Measurements from ENCODE around the gene MPL. TPM values are rescaled to one million over a fixed set of nuclear protein-coding genes. Genes with fewer than 3 reads are reported as not detected.
"Not testable (repeated sequence)": the region's sequence is repeated elsewhere in the genome, so short reads cannot be mapped to it uniquely, and the experiment has no call there.

Gene MPL
- total and polyA plus RNA-seq, 2 experiments from 2014 or later, result not detected

GRCh38 chr1:43392702-43393101 is 55.1 kb downstream of the MPL start:
- in situ Hi-C loops (cut with MboI), result no loop called here
- H3K27ac ChIP-seq, result no peak overlapping the region
- H4K20me1 ChIP-seq (ENCODE audit: insufficient read depth), result no peaks in the 10 kb centered on the region
- no peaks in the 10 kb centered on the region for H3K9me2 ChIP-seq (ENCODE audit: insufficient read depth)
- no peak overlapping the region for H2AFZ ChIP-seq
- peaks cover 21% of the 10 kb centered on the region for H3K4me1 ChIP-seq (ENCODE audit: insufficient read depth)
- WGBS, 2 experiments (ENCODE audit: low coverage in 1 of 2, low lambda C conversion rate in 2 of 2, missing lambda C conversion rate in 2 of 2), result 77 to 81% methylated on average over 3 of the region's 3 CpGs
- H3K79me2 ChIP-seq (ENCODE audit: insufficient read depth), result peaks cover 97% of the 10 kb centered on the region
- TF ChIP-seq EZH2phosphoT487 (IDR thresholded peaks at IDR 0.05; ENCODE audit: insufficient read depth, low read depth) (no peak), EZH2 (IDR thresholded peaks at IDR 0.05; ENCODE audit: insufficient read depth, poor library complexity, severe bottlenecking) (no peak)
- no peak overlapping the region for H3K9ac ChIP-seq
- no peak overlapping the region for H3K4me3 ChIP-seq
- no peaks in the 10 kb centered on the region for H3K9me3 ChIP-seq (ENCODE audit: low read depth)
- H3K36me3 ChIP-seq (ENCODE audit: low read depth), result peaks cover 19% of the 10 kb centered on the region
- H3K27me3 ChIP-seq (replicated peaks; ENCODE audit: insufficient read depth), result no peaks in the 10 kb centered on the region
- no peak for DNase-seq
- no peaks in the 10 kb centered on the region for H3F3A ChIP-seq (ENCODE audit: insufficient read depth)
- no peak overlapping the region for H3K4me2 ChIP-seq (ENCODE audit: unreplicated experiment)

- no peaks in the 10 kb centered on the region for H4K20me1 ChIP-seq (ENCODE audit: insufficient read depth)
- H3K36me3 ChIP-seq (ENCODE audit: low read depth), result peaks cover 17% of the 10 kb centered on the region; the same call in 1 of the 2 replicates
- TF ChIP-seq EZH2 (IDR thresholded peaks at IDR 0.05; ENCODE audit: insufficient read depth, poor library complexity, severe bottlenecking) (no peak), EZH2phosphoT487 (IDR thresholded peaks at IDR 0.05; ENCODE audit: insufficient read depth, low read depth) (no peak)
- no peaks in the 10 kb centered on the region for H3K27me3 ChIP-seq (replicated peaks; ENCODE audit: insufficient read depth)
- H3K9me3 ChIP-seq (ENCODE audit: low read depth), result no peaks in the 10 kb centered on the region
- no peak overlapping the region for H3K4me2 ChIP-seq (ENCODE audit: unreplicated experiment)
- no peak overlapping the region for H3K9ac ChIP-seq
- no peak overlapping the region for H3K4me3 ChIP-seq
- WGBS, 2 experiments (ENCODE audit: low coverage in 1 of 2, low lambda C conversion rate in 2 of 2, missing lambda C conversion rate in 2 of 2), result 83 to 89% methylated on average over 4 of the region's 4 CpGs
- H3K9me2 ChIP-seq (ENCODE audit: insufficient read depth), result no peaks in the 10 kb centered on the region
- H3F3A ChIP-seq (ENCODE audit: insufficient read depth), result no peaks in the 10 kb centered on the region
- H3K4me1 ChIP-seq (ENCODE audit: insufficient read depth), result peaks cover 9% of the 10 kb centered on the region
- no peak overlapping the region for H3K27ac ChIP-seq
- in situ Hi-C loops (cut with MboI), result no loop called here
- no peak for DNase-seq
- no peak overlapping the region for H2AFZ ChIP-seq
- peaks cover 97% of the 10 kb centered on the region for H3K79me2 ChIP-seq (ENCODE audit: insufficient read depth)
Measured at GRCh38 chr1:43395523-43395922, 57.9 kb downstream of the MPL start.

DNA sequence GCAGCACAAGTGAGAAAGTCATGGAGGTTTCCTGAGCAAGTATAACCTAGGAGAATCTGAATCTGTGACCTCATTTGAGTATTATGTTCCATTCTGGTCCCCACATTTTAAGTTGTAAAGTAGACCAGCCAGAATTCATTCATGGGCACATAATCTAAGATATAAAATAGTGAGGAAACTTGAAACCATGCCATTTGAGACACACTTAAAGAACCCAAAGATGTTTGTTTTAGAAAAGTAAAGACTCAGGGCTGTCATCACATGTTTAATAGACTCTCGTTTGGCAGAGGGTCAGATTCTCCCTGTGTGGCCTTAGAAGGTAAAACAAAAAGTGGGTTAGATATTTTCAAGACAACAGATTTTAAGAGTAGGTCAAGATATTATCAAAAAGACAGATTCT is 58.4 kb downstream of the MPL start:
- Histone ChIP-seq H3K79me2 (ENCODE audit: insufficient read depth) (peaks cover 96% of the 10 kb centered on the region), H3K9me2 (ENCODE audit: insufficient read depth) (no peaks in the 10 kb centered on the region), H3K27me3 (replicated peaks; ENCODE audit: insufficient read depth) (no peaks in the 10 kb centered on the region), H3K4me3 (no peak overlapping the region), H2AFZ (no peak overlapping the region), H3F3A (ENCODE audit: insufficient read depth) (no peaks in the 10 kb centered on the region), H3K4me1 (ENCODE audit: insufficient read depth) (peaks cover 4% of the 10 kb centered on the region), H3K27ac (no peak overlapping the region), H3K9me3 (ENCODE audit: low read depth) (no peaks in the 10 kb centered on the region), H3K9ac (no peak overlapping the region), H3K4me2 (ENCODE audit: unreplicated experiment) (no peak overlapping the region), H3K36me3 (ENCODE audit: low read depth) (peaks cover 17% of the 10 kb centered on the region; the same call in 1 of the 2 replicates), H4K20me1 (ENCODE audit: insufficient read depth) (no peaks in the 10 kb centered on the region)
- TF ChIP-seq EZH2 (IDR thresholded peaks at IDR 0.05; ENCODE audit: insufficient read depth, poor library complexity, severe bottlenecking) (no peak), EZH2phosphoT487 (IDR thresholded peaks at IDR 0.05; ENCODE audit: insufficient read depth, low read depth) (no peak)
- WGBS, 2 experiments (ENCODE audit: low coverage in 1 of 2, low lambda C conversion rate in 2 of 2, missing lambda C conversion rate in 2 of 2), result 11 to 13% methylated on average over 1 of the region's 1 CpG
- DNase-seq, result no peak
- in situ Hi-C loops (cut with MboI), result no loop called here

GRCh38 chr1:43398227-43398626 is 60.6 kb downstream of the MPL start:
- in situ Hi-C loops (cut with MboI), result no loop called here

GRCh38 chr1:43400441-43400840 is 62.8 kb downstream of the MPL start:
- H3F3A ChIP-seq (ENCODE audit: insufficient read depth); in situ Hi-C loops (cut with MboI): not testable (repeated sequence)
- WGBS, 2 experiments (ENCODE audit: low coverage in 1 of 2, low lambda C conversion rate in 2 of 2, missing lambda C conversion rate in 2 of 2), result 93 to 99% methylated on average over 9 of the region's 9 CpGs

More at GRCh38 chr1:43398227-43398626, 60.6 kb downstream of the MPL start:
- no peaks in the 10 kb centered on the region for H3K9me3 ChIP-seq (ENCODE audit: low read depth)
- WGBS, 2 experiments (ENCODE audit: low coverage in 1 of 2, low lambda C conversion rate in 2 of 2, missing lambda C conversion rate in 2 of 2), result 97 to 100% methylated on average over 3 of the region's 3 CpGs
- H3K4me2 ChIP-seq (ENCODE audit: unreplicated experiment), result no peak overlapping the region
- H3F3A ChIP-seq (ENCODE audit: insufficient read depth), result no peaks in the 10 kb centered on the region
- no peaks in the 10 kb centered on the region for H3K4me1 ChIP-seq (ENCODE audit: insufficient read depth)
- DNase-seq, result no peak
- no peaks in the 10 kb centered on the region for H3K27me3 ChIP-seq (replicated peaks; ENCODE audit: insufficient read depth)
- H3K9ac ChIP-seq, result no peak overlapping the region
- TF ChIP-seq EZH2 (IDR thresholded peaks at IDR 0.05; ENCODE audit: insufficient read depth, poor library complexity, severe bottlenecking) (no peak), EZH2phosphoT487 (IDR thresholded peaks at IDR 0.05; ENCODE audit: insufficient read depth, low read depth) (no peak)
- H3K9me2 ChIP-seq (ENCODE audit: insufficient read depth), result no peaks in the 10 kb centered on the region
- H3K27ac ChIP-seq, result no peak overlapping the region
- H3K36me3 ChIP-seq (ENCODE audit: low read depth), result peaks cover 20% of the 10 kb centered on the region; the same call in 1 of the 2 replicates
- H3K79me2 ChIP-seq (ENCODE audit: insufficient read depth), result peaks cover 93% of the 10 kb centered on the region
- H4K20me1 ChIP-seq (ENCODE audit: insufficient read depth), result 0 out of 2 replicates have a peak, but pooled peaks cover 5% of the 10 kb centered on the region
- H3K4me3 ChIP-seq, result no peak overlapping the region
- no peak overlapping the region for H2AFZ ChIP-seq

More at GRCh38 chr1:43400441-43400840, 62.8 kb downstream of the MPL start:
- Histone ChIP-seq H3K79me2 (ENCODE audit: insufficient read depth) (peaks cover 70% of the 10 kb centered on the region), H3K36me3 (ENCODE audit: low read depth) (peaks cover 28% of the 10 kb centered on the region; the same call in 1 of the 2 replicates)
- not testable (repeated sequence) for H3K27me3 ChIP-seq (replicated peaks; ENCODE audit: insufficient read depth); H3K9me2 ChIP-seq (ENCODE audit: insufficient read depth); H3K27ac ChIP-seq; H3K9me3 ChIP-seq (ENCODE audit: low read depth); H4K20me1 ChIP-seq (ENCODE audit: insufficient read depth); DNase-seq; H3K4me1 ChIP-seq (ENCODE audit: insufficient read depth); H3K9ac ChIP-seq; H3K4me2 ChIP-seq (ENCODE audit: unreplicated experiment); H3K4me3 ChIP-seq; H2AFZ ChIP-seq

Data from GM23248 (cell line).